HepG2 (cell line): Measurements from ENCODE around the gene OLFM3. TPM values are rescaled to one million over a fixed set of nuclear protein-coding genes. Genes with fewer than 3 reads are reported as not detected.

ENCODE experiments used
- ATAC-seq: fragments of 200-7000 bp; cut with Tn5 transposase; 3 replicates; pipeline ENCODE4 v1.9.1; 2020; ENCODE audit warnings: mild to moderate bottlenecking, moderate library complexity
- BruUV-seq: library from RNA; stranded (reverse); fragments of 400-500 nt; replicated peaks from 2 replicates; lab custom pipeline; 2021; lab: Mats Ljungman, UMichigan
- CTCF ChIA-PET: fragments of 300-600 bp; formaldehyde crosslinking; extraction: SDS; loops from one replicate; lab custom pipeline; 2021; ENCODE audit warnings: low total read pairs, inconsistent platforms, low intra/inter-chr PET ratio; lab: Yijun Ruan, JAX
- POLR2A ChIA-PET: fragments of 350-600 bp; sonication (Branson Sonifier 250); formaldehyde crosslinking; loops from one replicate; lab custom pipeline; 2020; ENCODE audit warnings: antibody characterized with exemption, inconsistent platforms; lab: Yijun Ruan, JAX
- DNase-seq: peaks from one replicate; pipeline ENCODE4 v3.0.0-alpha.2; 2015; ENCODE audit warnings: low spot score
- FAIRE-seq: peaks from 3 replicates; lab custom pipeline; 2011; peaks lifted over from hg19 to GRCh38; lab: Jason Lieb, UNC
- H2AFZ ChIP-seq: one replicate; pipeline ENCODE4 v1.6.1; 2011; ENCODE audit warnings: low read length, inconsistent platforms
- H3K27ac ChIP-seq: fragments of 300-600 bp; 3 replicates; pipeline ENCODE4 v1.8.0; 2011; ENCODE audit warnings: mixed run types, mild to moderate bottlenecking, mixed read lengths, low read length, inconsistent platforms; ENCODE audit not compliant: insufficient read depth; ENCODE audit errors: extremely low read length
- H3K27me3 ChIP-seq, 2 experiments: fragments of 200-600 bp in 1 of 2; 2 replicates in 1 of 2; 3 replicates in 1 of 2; pipeline versions ENCODE4 v1.6.0 to v1.8.0; 2011; ENCODE audit warnings: low read length in 2 of 2, mild to moderate bottlenecking in 2 of 2, moderate library complexity in 2 of 2, inconsistent platforms in 1 of 2; ENCODE audit not compliant: insufficient read depth in 2 of 2, control insufficient read depth in 1 of 2
- H3K36me3 ChIP-seq, 2 experiments: fragments of 200-600 bp in 1 of 2; replicated peaks in 1 of 2; 2 replicates in 1 of 2; 3 replicates in 1 of 2; pipeline versions ENCODE4 v1.5.1 to v1.8.0; 2011; ENCODE audit warnings: low read length in 2 of 2, inconsistent platforms in 1 of 2; ENCODE audit not compliant: insufficient read depth in 2 of 2, control insufficient read depth in 1 of 2
- H3K4me1 ChIP-seq: 2 replicates; pipeline ENCODE4 v1.5.1; 2012; ENCODE audit warnings: low read length, inconsistent platforms; ENCODE audit not compliant: insufficient read depth
- H3K4me2 ChIP-seq: 2 replicates; pipeline ENCODE4 v1.6.0; 2011; ENCODE audit warnings: low read depth, low read length, inconsistent platforms
- H3K4me3 ChIP-seq, 3 experiments: fragments of 200-600 bp in 1 of 3; sonication (generic), shearing (Covaris generic) in 1 of 3; replicated peaks in 1 of 3; 2 replicates each; pipeline ENCODE4 v1.5.1; 2011 to 2016; ENCODE audit warnings: low read length in 3 of 3, inconsistent platforms in 2 of 3, low read depth in 2 of 3, mild to moderate bottlenecking in 2 of 3, control low read depth in 1 of 3, mixed read lengths in 1 of 3; ENCODE audit not compliant: insufficient read depth in 1 of 3
- H3K79me2 ChIP-seq: one replicate; pipeline ENCODE4 v1.6.1; 2011; ENCODE audit warnings: low read length, inconsistent platforms; ENCODE audit not compliant: insufficient read depth
- H3K9ac ChIP-seq: 2 replicates; pipeline ENCODE4 v1.6.0; 2011; ENCODE audit warnings: mild to moderate bottlenecking, low read depth, low read length, inconsistent platforms; ENCODE audit not compliant: insufficient read depth
- H3K9me3 ChIP-seq: 2 replicates; pipeline ENCODE4 v1.5.1; 2012; ENCODE audit warnings: mild to moderate bottlenecking, low read length
- H4K20me1 ChIP-seq: 2 replicates; pipeline ENCODE4 v1.6.0; 2011; ENCODE audit warnings: inconsistent platforms, mild to moderate bottlenecking, low read length, moderate library complexity; ENCODE audit not compliant: insufficient read depth
- ATF7 ChIP-seq, 2 experiments: fragments of 450-650 bp in 1 of 2; sonication (generic) in 1 of 2; formaldehyde crosslinking in 1 of 2; IDR thresholded peaks; 2 replicates each; pipeline versions ENCODE4 v1.4.0 to v1.6.1; 2016 to 2020; ENCODE audit warnings: antibody characterized with exemption in 1 of 2, mild to moderate bottlenecking in 1 of 2, missing genetic modification reagents in 1 of 2
- ESRRA ChIP-seq: sonication (generic); formaldehyde crosslinking; IDR thresholded peaks from 2 replicates; pipeline ENCODE4 v1.5.1; 2020; ENCODE audit warnings: mild to moderate bottlenecking, low read depth, missing genetic modification reagents
- GTF2F1 ChIP-seq: fragments of 150-350 bp; IDR thresholded peaks from 2 replicates; pipeline ENCODE4 v1.6.1; 2014; ENCODE audit warnings: low read length
- HIC2 ChIP-seq: sonication (generic); formaldehyde crosslinking; IDR thresholded peaks from 2 replicates; pipeline ENCODE4 v1.9.0; 2022; ENCODE audit warnings: low read depth, missing genetic modification reagents
- KMT2B ChIP-seq: IDR thresholded peaks from 2 replicates; pipeline ENCODE4 v1.6.1; 2016; ENCODE audit warnings: missing genetic modification reagents, missing compliant biosample characterization
- REXO4 ChIP-seq: sonication (generic); formaldehyde crosslinking; IDR thresholded peaks from 2 replicates; pipeline ENCODE4 v1.8.0; 2022; ENCODE audit warnings: missing genetic modification reagents, mild to moderate bottlenecking, borderline replicate concordance
- SOX5 ChIP-seq: IDR thresholded peaks from 2 replicates; pipeline ENCODE4 v1.6.1; 2016; ENCODE audit warnings: borderline replicate concordance
- ZBTB38 ChIP-seq: sonication (generic); formaldehyde crosslinking; IDR thresholded peaks from 2 replicates; pipeline ENCODE4 v1.5.1; 2020; ENCODE audit warnings: mild to moderate bottlenecking, missing genetic modification reagents
- ZBTB40 ChIP-seq, 2 experiments: fragments of 450-650 bp in 1 of 2; sonication (generic) in 1 of 2; formaldehyde crosslinking in 1 of 2; IDR thresholded peaks; 2 replicates each; pipeline versions ENCODE4 v1.6.1 to v1.8.0; 2016 to 2022; ENCODE audit warnings: antibody characterized with exemption in 1 of 2, mild to moderate bottlenecking in 1 of 2, missing genetic modification reagents in 1 of 2
- ZBTB46 ChIP-seq: sonication (generic); formaldehyde crosslinking; IDR thresholded peaks from 2 replicates; pipeline ENCODE4 v1.4.0; 2020; ENCODE audit warnings: mild to moderate bottlenecking, missing genetic modification reagents, borderline replicate concordance
- ZNF780A ChIP-seq: sonication (generic); formaldehyde crosslinking; IDR thresholded peaks from 2 replicates; pipeline ENCODE4 v1.8.0; 2022; ENCODE audit warnings: mild to moderate bottlenecking, missing genetic modification reagents, moderate library complexity
- WGBS: methylation state at CpG from one replicate; pipeline ENCODE4 v1.1.6; 2017; ENCODE audit warnings: low lambda C conversion rate; 5-methylcytosine and 5-hydroxymethylcytosine counted together
- in situ Hi-C: cut with HindIII; loops from 2 replicates; pipeline ENCODE4 v1.10.0; 2017; ENCODE audit warnings: low pct_unique_long_range_greater_than_20kb; ENCODE audit not compliant: extremely low pct_ligation_motif_present
- intact Hi-C: fragments of 100-400 bp; cut with micrococcal nuclease; formaldehyde crosslinking; loops from one replicate; pipeline ENCODE4 v1.10.0; 2022; ENCODE audit not compliant: unreplicated experiment
- polyA plus RNA-seq, 8 experiments: library from polyadenylated mRNA; depleted of rRNA in 3 of 8; stranded (reverse) in 7 of 8; unstranded in 1 of 8; fragments of >200 nt; fragmentation: Illumina TruSeq in 4 of 8; extraction: Trizol in 4 of 8; gene quantifications; 2 replicates each; pipeline versions ENCODE4 v1.2.1 to v1.2.3, GENCODE V29; 2011 to 2016; ENCODE audit warnings: low read depth in 4 of 8, missing spikeins in 1 of 8, mixed read lengths in 1 of 8; ENCODE audit not compliant: insufficient read depth in 1 of 8
- total RNA-seq, 5 experiments: library from RNA; depleted of rRNA; stranded (reverse); fragments of >200 nt; fragmentation: Illumina TruSeq; extraction: Trizol; gene quantifications; 2 replicates each; pipeline ENCODE4 v1.2.3, GENCODE V29; 2016; ENCODE audit warnings: low read depth in 1 of 5

The OLFM3 gene
- total and polyA plus RNA-seq, 2 of the 13 experiments (the other 11 are each of a cell fraction or from before 2014, with no cell fraction given), result not detected

- Histone ChIP-seq H4K20me1 (no peaks in the 10 kb centered on the region), H3K4me3 (no peak overlapping the region), H3K27ac (no peak overlapping the region), H3K9ac (no peak overlapping the region), H3K79me2 (no peaks in the 10 kb centered on the region), H3K9me3 (peaks cover 24% of the 10 kb centered on the region; the same call in 1 of the 2 replicates), H3K27me3 (no peaks in the 10 kb centered on the region; a peak in 1 of 5 replicates), H3K4me1 (no peaks in the 10 kb centered on the region), H2AFZ (no peak overlapping the region), H3K4me2 (no peak overlapping the region), H3K36me3 (no peaks in the 10 kb centered on the region)
- ChIA-PET CTCF (no interaction called here), POLR2A (no interaction called here)
- 1% methylated on average over 3 of the region's 3 CpGs for WGBS
- intact Hi-C loops (no loop called here), in situ Hi-C loops (no loop called here)
- ATAC-seq (no peak), DNase-seq (no peak), FAIRE-seq (no peak)
- no TSS peak for BruUV-seq
- no peak for TF ChIP-seq HIC2 (CRISPR knock-in tag)
- TF ChIP-seq ATF7 (IDR thresholded peaks at IDR 0.05), result no peak
- TF ChIP-seq ATF7 (CRISPR knock-in tag; IDR thresholded peaks at IDR 0.05), result no peak
- no peak for TF ChIP-seq SOX5 (CRISPR knock-in tag)
- TF ChIP-seq ESRRA (CRISPR knock-in tag), result no peak
- no peak for TF ChIP-seq ZBTB40 (IDR thresholded peaks at IDR 0.05)
- TF ChIP-seq ZBTB40 (CRISPR knock-in tag; IDR thresholded peaks at IDR 0.05), result no peak
- no peak for TF ChIP-seq GTF2F1
- no peak for TF ChIP-seq REXO4
- no peak for TF ChIP-seq ZBTB38 (CRISPR knock-in tag)
- TF ChIP-seq ZNF780A (CRISPR knock-in tag), result no peak
- no peak for TF ChIP-seq ZBTB46 (CRISPR knock-in tag)
- no peak for TF ChIP-seq KMT2B (CRISPR knock-in tag)
These were observed 19.5 kb downstream of the OLFM3 start for GRCh38 chr1:101977266-101977665.
